Neuronal stem cell (in vitro differentiated cells): ENCODE results near the gene ACHE.

Source experiments
- DNase-seq: peaks from one replicate; pipeline ENCODE4 v3.0.0-alpha.2; 2013; ENCODE audit warnings: low spot score
- H2AFZ ChIP-seq: one replicate; pipeline ENCODE4 v1.6.1; 2013; ENCODE audit warnings: mild to moderate bottlenecking, low read length, inconsistent platforms
- H2AK5ac ChIP-seq: 2 replicates; pipeline ENCODE4 v1.6.1; 2013; ENCODE audit warnings: low read depth, mild to moderate bottlenecking, inconsistent platforms, low read length, moderate library complexity, mixed read lengths
- H2BK120ac ChIP-seq: 2 replicates; pipeline ENCODE4 v1.6.1; 2013; ENCODE audit warnings: low read depth, mild to moderate bottlenecking, inconsistent platforms, low read length, moderate library complexity, mixed read lengths
- H2BK12ac ChIP-seq: one replicate; pipeline ENCODE4 v1.6.1; 2013; ENCODE audit warnings: low read length, inconsistent platforms
- H2BK15ac ChIP-seq: 2 replicates; pipeline ENCODE4 v1.6.1; 2013; ENCODE audit warnings: mild to moderate bottlenecking, low read length, inconsistent platforms, mixed read lengths
- H2BK5ac ChIP-seq: one replicate; pipeline ENCODE4 v1.6.1; 2013; ENCODE audit warnings: inconsistent platforms, mild to moderate bottlenecking, low read length, moderate library complexity
- H3K14ac ChIP-seq: one replicate; pipeline ENCODE4 v1.6.1; 2013; ENCODE audit warnings: low read length, inconsistent platforms
- H3K18ac ChIP-seq: 2 replicates; pipeline ENCODE4 v1.6.1; 2013; ENCODE audit warnings: low read length, inconsistent platforms
- H3K23ac ChIP-seq: 2 replicates; pipeline ENCODE4 v1.6.1; 2013; ENCODE audit warnings: low read depth, mild to moderate bottlenecking, mixed read lengths, low read length, inconsistent platforms; ENCODE audit not compliant: poor library complexity
- H3K27ac ChIP-seq: replicated peaks from 3 replicates; pipeline ENCODE4 v1.5.1; 2013; ENCODE audit warnings: low read length, inconsistent platforms
- H3K27me3 ChIP-seq, 3 experiments: 2 replicates each; pipeline ENCODE4 v1.6.1; 2013; ENCODE audit warnings: low read length in 3 of 3, mild to moderate bottlenecking in 2 of 3, inconsistent platforms in 1 of 3, low read depth in 1 of 3, mixed read lengths in 1 of 3, moderate library complexity in 1 of 3; ENCODE audit not compliant: control insufficient read depth in 3 of 3, insufficient read depth in 3 of 3
- H3K36me3 ChIP-seq, 2 donors: replicated peaks in 1 of 2; 2 replicates each; pipeline ENCODE4 v1.6.1; 2013; ENCODE audit warnings: low read length in 2 of 2; ENCODE audit not compliant: control insufficient read depth in 2 of 2, insufficient read depth in 2 of 2
- H3K4ac ChIP-seq: 2 replicates; pipeline ENCODE4 v1.6.1; 2013; ENCODE audit warnings: inconsistent platforms, mild to moderate bottlenecking, low read length, moderate library complexity
- H3K4me1 ChIP-seq, 2 donors: 1 replicate in 1 of 2; 2 replicates in 1 of 2; pipeline ENCODE4 v1.6.1; 2013; ENCODE audit warnings: low read length in 2 of 2, low read depth in 1 of 2; ENCODE audit not compliant: control insufficient read depth in 2 of 2, insufficient read depth in 1 of 2
- H3K4me2 ChIP-seq: one replicate; pipeline ENCODE4 v1.6.1; 2013; ENCODE audit warnings: mild to moderate bottlenecking, low read length, inconsistent platforms; ENCODE audit not compliant: insufficient read depth, poor library complexity, severe bottlenecking
- H3K4me3 ChIP-seq, 2 donors: 2 replicates each; pipeline ENCODE4 v1.5.1; 2013; ENCODE audit warnings: low read length in 2 of 2, mild to moderate bottlenecking in 2 of 2, inconsistent platforms in 1 of 2, moderate library complexity in 1 of 2
- H3K79me1 ChIP-seq: one replicate; pipeline ENCODE4 v1.6.1; 2013; ENCODE audit warnings: low read depth, mild to moderate bottlenecking, inconsistent platforms, low read length, moderate library complexity
- H3K9ac ChIP-seq: one replicate; pipeline ENCODE4 v1.6.1; 2013; ENCODE audit warnings: mild to moderate bottlenecking, low read depth, low read length, inconsistent platforms; ENCODE audit not compliant: poor library complexity
- H3K9me3 ChIP-seq, 2 donors: replicated peaks in 1 of 2; 2 replicates each; pipeline versions ENCODE3 to v1.6.1; 2013; ENCODE audit warnings: low read length in 2 of 2, mild to moderate bottlenecking in 2 of 2, inconsistent platforms in 1 of 2, low read depth in 1 of 2, mixed read lengths in 1 of 2, moderate library complexity in 1 of 2; ENCODE audit not compliant: control insufficient read depth in 2 of 2, insufficient read depth in 1 of 2
- H4K8ac ChIP-seq: one replicate; pipeline ENCODE4 v1.6.1; 2013; ENCODE audit warnings: low read depth, mild to moderate bottlenecking, inconsistent platforms, low read length, moderate library complexity
- H4K91ac ChIP-seq: one replicate; pipeline ENCODE4 v1.6.1; 2013; ENCODE audit warnings: low read length, low read depth, mild to moderate bottlenecking, inconsistent platforms; ENCODE audit not compliant: poor library complexity
- WGBS, 2 donors: extraction: QIAGEN DNeasy Blood & Tissue Kit; methylation state at CpG; one replicate each; pipeline ENCODE4 v1.1.7; 2013; ENCODE audit warnings: missing lambda C conversion rate in 2 of 2, mixed read lengths in 1 of 2; ENCODE audit not compliant: insufficient read length in 2 of 2, insufficient replicate concordance in 1 of 2; ENCODE audit errors: extremely low coverage in 2 of 2; 5-methylcytosine and 5-hydroxymethylcytosine counted together

Gene ACHE

DNA sequence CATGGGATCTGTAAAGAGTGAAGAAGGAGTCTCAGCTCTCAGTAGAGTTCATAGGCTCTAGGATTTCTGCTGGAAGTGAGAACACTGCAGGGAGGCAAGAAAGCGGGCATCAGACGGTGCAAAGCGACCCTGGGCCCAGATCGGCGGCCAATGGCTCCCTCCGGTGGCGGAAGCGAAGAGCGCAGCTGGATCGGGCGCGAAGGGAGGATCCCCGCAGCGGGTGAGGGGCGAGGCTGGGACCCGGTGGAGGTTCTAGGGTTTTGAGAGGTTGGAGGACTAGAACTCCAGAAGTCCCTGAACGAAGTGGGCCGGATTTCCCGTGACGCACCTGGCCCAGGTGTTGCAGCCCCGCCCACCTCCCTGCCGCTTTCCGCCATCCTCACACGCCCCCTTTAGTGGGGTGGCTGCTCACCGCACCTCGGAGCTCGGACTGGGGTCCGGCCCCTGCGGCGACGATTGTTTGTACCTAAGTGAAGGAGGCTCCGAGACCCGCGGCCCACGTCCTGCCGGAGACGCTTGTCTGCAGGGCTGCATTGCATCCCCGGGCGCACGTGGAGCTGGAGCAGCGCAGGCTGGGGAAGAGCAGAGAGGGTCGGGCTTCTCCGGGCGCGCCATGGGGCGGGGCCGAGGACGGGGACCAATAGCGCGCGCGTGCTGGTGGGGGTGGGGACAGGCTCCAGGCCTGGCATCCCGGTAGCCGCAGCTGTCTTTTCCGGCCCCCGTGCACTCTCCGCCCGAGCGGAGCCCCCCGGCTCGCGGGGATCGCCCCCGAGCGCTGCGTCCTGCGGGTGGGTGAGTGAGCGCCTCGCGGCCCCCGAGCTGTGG is 43.4 kb downstream of the ACHE start, which contains the start of gene SLC12A9:
Gene SLC12A9 (plus strand): TSS at position 666 of the 825 bp plus-strand sequence. CDS start 1,485 bp downstream, outside the sequence.
- Histone ChIP-seq H3K9ac (peak within 1 kb of the TSS; percentile 86), H3K9me3 (no peaks in the 10 kb centered on the region), H3K27ac (no peak within 1 kb of the TSS), H3K4me1 (peaks cover 5 to 6% of the 10 kb centered on the region in 2 donors), H4K8ac (no peak within 1 kb of the TSS), H2AK5ac (no peak within 1 kb of the TSS), H3K27me3 (no peaks in the 10 kb centered on the region), H2BK15ac (no peak within 1 kb of the TSS), H3K4ac (no peak within 1 kb of the TSS), H2BK5ac (no peak within 1 kb of the TSS), H3K14ac (peak within 1 kb of the TSS; percentile 38), H2BK120ac (no peak within 1 kb of the TSS), H2AFZ (peak within 1 kb of the TSS; percentile 97), H3K36me3 (no peaks in the 10 kb centered on the region), H3K4me3 (peak within 1 kb of the TSS; percentile 73 to 87), H4K91ac (no peak within 1 kb of the TSS), H3K79me1 (no peaks in the 10 kb centered on the region), H3K23ac (peak within 1 kb of the TSS; percentile 73), H2BK12ac (peak within 1 kb of the TSS; percentile 22), H3K18ac (peak within 1 kb of the TSS; percentile 95), H3K4me2 (peak within 1 kb of the TSS; percentile 100)
- WGBS, 2 donors, result no CpG with 5 or more reads among the region's 71 CpGs
- DNase-seq, result peak; percentile 82

DNA sequence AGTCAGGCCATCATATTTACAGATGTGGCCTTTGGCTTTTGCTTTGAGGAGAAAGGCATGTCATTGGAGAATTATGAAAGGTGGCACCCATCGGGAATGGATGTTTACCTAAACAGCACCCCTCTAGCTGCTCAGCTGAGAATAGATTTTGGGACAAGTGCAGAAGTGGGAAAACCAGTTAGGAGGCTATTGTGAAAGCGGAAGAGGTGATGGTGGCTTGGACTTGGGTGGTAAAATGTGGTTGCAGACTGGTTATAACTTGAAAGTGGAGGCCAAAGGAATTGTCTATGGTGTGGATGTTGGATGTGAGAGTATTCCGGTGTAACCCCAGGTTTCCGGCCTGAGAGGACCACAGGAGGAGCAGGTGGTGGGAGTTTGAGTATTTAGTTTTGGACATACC is 48.3 kb downstream of the ACHE start:
- Histone ChIP-seq H2BK5ac (no peak overlapping the region), H2BK120ac (no peak overlapping the region), H2AK5ac (no peak overlapping the region), H4K91ac (no peak overlapping the region), H3K4ac (no peak overlapping the region), H3K14ac (no peak overlapping the region), H3K4me2 (no peak overlapping the region), H2BK15ac (no peak overlapping the region), H3K23ac (no peak overlapping the region), H4K8ac (no peak overlapping the region), H3K9me3 (no peaks in the 10 kb centered on the region), H2AFZ (no peak overlapping the region), H3K4me1 (peaks cover 1 to 2% of the 10 kb centered on the region in 2 donors), H3K27me3 (no peaks in the 10 kb centered on the region), H3K18ac (no peak overlapping the region), H3K36me3 (no peaks in the 10 kb centered on the region), H3K79me1 (no peaks in the 10 kb centered on the region), H3K27ac (no peak overlapping the region), H3K4me3 (no peak overlapping the region), H2BK12ac (no peak overlapping the region), H3K9ac (no peak overlapping the region)
- no peak for DNase-seq
- WGBS, 2 donors, result no CpG with 5 or more reads among the region's 4 CpGs

DNA sequence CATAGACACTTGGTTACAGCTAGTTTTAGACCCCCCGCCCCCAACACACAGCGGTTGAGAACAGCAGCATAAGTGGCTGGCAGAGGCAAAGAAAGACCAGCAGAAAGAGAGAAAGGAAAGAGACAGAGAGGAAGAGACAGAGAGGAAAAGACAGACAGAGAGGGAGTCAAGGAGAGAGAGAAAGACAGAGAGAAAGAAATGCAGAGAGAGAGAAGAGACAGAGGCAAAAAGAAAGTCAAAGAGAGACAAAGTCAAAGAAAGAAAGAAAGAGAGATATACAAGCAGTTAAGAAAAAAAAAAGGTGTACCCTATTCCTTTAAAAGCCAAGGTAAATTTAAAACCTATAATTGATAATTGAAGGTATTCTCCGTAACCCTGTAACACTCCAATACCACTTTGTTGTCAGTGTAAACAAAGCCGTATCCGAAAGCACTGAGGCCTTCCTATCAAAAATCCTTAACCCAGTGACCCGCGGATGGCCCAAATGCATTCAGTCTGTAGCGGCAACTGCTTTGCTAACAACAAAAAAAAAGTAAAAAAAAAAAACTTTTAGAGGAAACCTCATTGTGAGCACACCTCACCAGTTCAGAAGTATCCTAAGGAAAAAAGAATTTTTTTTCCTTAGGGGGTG is 55.1 kb downstream of the ACHE start:
- Histone ChIP-seq H3K4me1 (peaks cover 14 to 24% of the 10 kb centered on the region in 2 donors), H3K4me3 (peak overlapping the region in 1 of 2 donors; percentile 14), H3K27ac (peak overlapping the region; percentile 36), H2BK120ac (no peak overlapping the region), H2BK15ac (no peak overlapping the region), H3K27me3 (no peaks in the 10 kb centered on the region), H3K36me3 (no peaks in the 10 kb centered on the region), H3K23ac (no peak overlapping the region), H3K18ac (no peak overlapping the region), H4K8ac (no peak overlapping the region), H2AK5ac (no peak overlapping the region), H3K14ac (no peak overlapping the region), H2AFZ (peak overlapping the region; percentile 95), H2BK5ac (no peak overlapping the region), H3K4me2 (no peak overlapping the region), H4K91ac (no peak overlapping the region), H3K9ac (no peak overlapping the region), H3K79me1 (no peaks in the 10 kb centered on the region), H2BK12ac (no peak overlapping the region), H3K4ac (no peak overlapping the region), H3K9me3 (no peaks in the 10 kb centered on the region)
- no CpG with 5 or more reads among the region's 8 CpGs for WGBS, 2 donors
- no peak for DNase-seq
